Nephron (organoid): ENCODE results near the gene CAPSL.
"Not testable (repeated sequence)": the region's sequence is repeated elsewhere in the genome, so short reads cannot be mapped to it uniquely, and the experiment has no call there.

Source experiments
- H3K27ac Mint-ChIP-seq, 3 experiments: 2 replicates each; pipeline ENCODE4 v1.8.0; 2020; ENCODE audit warnings: mixed read lengths in 3 of 3, mild to moderate bottlenecking in 2 of 3, moderate library complexity in 1 of 3
- H3K27me3 Mint-ChIP-seq: 2 replicates; pipeline ENCODE4 v1.8.0; 2021; ENCODE audit warnings: low read depth, mild to moderate bottlenecking, moderate library complexity, mixed read lengths
- H3K36me3 Mint-ChIP-seq: 2 replicates; pipeline ENCODE4 v1.8.0; 2020; ENCODE audit warnings: low read depth, mixed read lengths
- H3K4me1 Mint-ChIP-seq: 2 replicates; pipeline ENCODE4 v1.8.0; 2020; ENCODE audit warnings: mixed read lengths
- H3K4me3 Mint-ChIP-seq, 3 experiments: 2 replicates each; pipeline ENCODE4 v1.8.0; 2020; ENCODE audit warnings: mild to moderate bottlenecking in 3 of 3, mixed read lengths in 3 of 3, moderate library complexity in 2 of 3
- H3K9me3 Mint-ChIP-seq: 2 replicates; pipeline ENCODE4 v1.8.0; 2020; ENCODE audit warnings: mixed read lengths
- TF ChIP-seq, protein P1 (sequence below), 3 experiments: fragments of 200-600 bp; sonication (generic); IDR thresholded peaks; one replicate each; pipeline ENCODE4 v1.5.0; 2021; ENCODE audit warnings: antibody characterized with exemption in 3 of 3; ENCODE audit not compliant: unreplicated experiment in 3 of 3

The CAPSL gene

DNA sequence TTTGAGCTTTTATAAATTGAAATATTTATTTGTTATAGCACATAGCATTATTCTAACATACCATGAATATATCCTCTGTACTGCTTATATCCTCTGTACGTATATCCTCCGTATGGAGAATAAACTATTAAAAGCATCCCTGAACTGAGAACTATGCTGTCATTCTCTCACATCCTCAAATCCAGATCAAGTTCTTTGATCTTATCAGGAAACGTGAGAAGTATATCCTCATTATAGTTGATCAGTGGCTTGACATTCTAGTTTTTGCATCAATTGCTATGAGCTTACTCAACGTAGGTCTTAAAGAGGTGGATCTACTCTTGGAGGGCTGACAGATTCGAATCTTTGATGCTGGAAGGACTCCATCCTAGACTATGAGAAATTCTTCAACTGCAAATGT, 44.3 kb downstream of the CAPSL start:
- TF ChIP-seq, protein P1, sequence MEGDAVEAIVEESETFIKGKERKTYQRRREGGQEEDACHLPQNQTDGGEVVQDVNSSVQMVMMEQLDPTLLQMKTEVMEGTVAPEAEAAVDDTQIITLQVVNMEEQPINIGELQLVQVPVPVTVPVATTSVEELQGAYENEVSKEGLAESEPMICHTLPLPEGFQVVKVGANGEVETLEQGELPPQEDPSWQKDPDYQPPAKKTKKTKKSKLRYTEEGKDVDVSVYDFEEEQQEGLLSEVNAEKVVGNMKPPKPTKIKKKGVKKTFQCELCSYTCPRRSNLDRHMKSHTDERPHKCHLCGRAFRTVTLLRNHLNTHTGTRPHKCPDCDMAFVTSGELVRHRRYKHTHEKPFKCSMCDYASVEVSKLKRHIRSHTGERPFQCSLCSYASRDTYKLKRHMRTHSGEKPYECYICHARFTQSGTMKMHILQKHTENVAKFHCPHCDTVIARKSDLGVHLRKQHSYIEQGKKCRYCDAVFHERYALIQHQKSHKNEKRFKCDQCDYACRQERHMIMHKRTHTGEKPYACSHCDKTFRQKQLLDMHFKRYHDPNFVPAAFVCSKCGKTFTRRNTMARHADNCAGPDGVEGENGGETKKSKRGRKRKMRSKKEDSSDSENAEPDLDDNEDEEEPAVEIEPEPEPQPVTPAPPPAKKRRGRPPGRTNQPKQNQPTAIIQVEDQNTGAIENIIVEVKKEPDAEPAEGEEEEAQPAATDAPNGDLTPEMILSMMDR (IDR thresholded peaks at IDR 0.05; ENCODE audit: unreplicated experiment in 3 of 3): no peak
- H3K27me3 Mint-ChIP-seq: no peaks in the 10 kb centered on the region
- no peak overlapping the region for H3K4me3 Mint-ChIP-seq
- H3K36me3 Mint-ChIP-seq: no peaks in the 10 kb centered on the region
- no peaks in the 10 kb centered on the region for H3K9me3 Mint-ChIP-seq
- H3K4me1 Mint-ChIP-seq: no peaks in the 10 kb centered on the region
- no peak overlapping the region for H3K27ac Mint-ChIP-seq

DNA sequence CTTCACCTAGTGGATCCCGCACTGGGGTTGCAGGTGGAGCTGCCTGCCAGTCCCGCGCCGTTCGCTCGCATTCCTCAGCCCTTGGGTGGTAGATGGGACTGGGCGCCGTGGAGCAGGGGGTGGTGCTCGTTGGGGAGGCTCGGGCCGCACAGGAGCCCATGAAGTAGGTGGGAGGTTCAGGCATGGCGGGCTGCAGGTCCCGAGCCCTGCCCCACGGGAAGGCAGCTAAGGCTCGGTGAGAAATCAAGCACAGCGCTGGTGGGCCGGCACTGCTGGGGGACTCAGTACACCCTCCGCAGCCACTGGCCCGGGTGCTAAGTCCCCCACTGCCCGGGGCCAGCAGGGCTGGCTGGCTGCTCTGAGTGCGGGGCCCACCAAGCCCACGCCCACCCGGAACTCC, 45.6 kb downstream of the CAPSL start:
- not testable (repeated sequence) for H3K4me1 Mint-ChIP-seq, H3K27ac Mint-ChIP-seq, H3K27me3 Mint-ChIP-seq, H3K36me3 Mint-ChIP-seq, H3K4me3 Mint-ChIP-seq, H3K9me3 Mint-ChIP-seq

DNA sequence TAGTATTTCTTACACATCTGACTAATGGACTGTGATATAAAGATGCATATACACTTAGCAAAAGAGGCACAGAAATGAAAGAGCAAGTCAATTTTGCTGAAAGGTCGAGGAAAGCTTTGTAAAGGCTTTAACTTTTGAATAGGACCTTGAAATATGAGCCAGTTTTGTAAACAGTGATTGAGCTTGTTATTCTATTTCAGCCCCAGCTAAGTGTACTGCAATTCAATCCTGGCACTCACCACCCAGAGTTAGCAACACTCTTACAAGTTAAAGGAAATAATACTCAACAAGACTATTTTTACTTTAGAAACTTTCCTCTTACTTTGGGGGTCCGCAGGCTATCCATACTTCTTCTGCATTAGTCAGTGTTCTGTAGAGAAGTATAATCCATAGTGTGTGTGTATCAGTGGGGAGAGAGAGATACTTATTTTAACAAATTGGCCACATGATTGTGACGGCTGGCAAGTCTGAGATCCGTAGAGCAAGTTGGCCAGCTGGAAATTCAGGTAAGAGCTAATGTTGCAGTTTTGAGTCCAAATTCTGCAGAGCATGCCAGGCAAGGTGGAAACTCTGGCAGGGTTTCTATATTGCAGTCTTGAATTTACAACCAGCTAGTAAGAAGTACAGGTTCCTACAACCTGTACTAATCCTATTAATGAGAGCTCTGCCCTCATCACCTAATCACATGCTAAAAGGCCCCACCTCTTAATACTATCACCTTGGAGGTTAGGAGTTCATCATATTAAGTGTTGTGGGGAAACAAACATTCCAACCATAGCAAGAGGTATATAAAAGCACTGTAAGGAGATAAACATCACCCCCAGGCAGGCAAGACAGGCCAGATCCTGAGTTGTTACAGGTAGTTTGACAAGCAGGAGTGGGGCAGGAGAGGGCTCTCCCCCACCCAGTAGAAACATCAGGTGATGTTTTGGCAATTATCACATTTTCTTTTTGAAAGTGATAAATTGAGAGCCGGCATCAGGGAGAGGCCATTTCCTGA, 48.1 kb downstream of the CAPSL start:
- Mint-ChIP-seq H3K4me3 (no peak overlapping the region), H3K4me1 (no peaks in the 10 kb centered on the region), H3K36me3 (no peaks in the 10 kb centered on the region), H3K9me3 (no peaks in the 10 kb centered on the region), H3K27me3 (no peaks in the 10 kb centered on the region), H3K27ac (no peak overlapping the region)
- TF ChIP-seq, protein P1 (IDR thresholded peaks at IDR 0.05; ENCODE audit: unreplicated experiment in 3 of 3): no peak

DNA sequence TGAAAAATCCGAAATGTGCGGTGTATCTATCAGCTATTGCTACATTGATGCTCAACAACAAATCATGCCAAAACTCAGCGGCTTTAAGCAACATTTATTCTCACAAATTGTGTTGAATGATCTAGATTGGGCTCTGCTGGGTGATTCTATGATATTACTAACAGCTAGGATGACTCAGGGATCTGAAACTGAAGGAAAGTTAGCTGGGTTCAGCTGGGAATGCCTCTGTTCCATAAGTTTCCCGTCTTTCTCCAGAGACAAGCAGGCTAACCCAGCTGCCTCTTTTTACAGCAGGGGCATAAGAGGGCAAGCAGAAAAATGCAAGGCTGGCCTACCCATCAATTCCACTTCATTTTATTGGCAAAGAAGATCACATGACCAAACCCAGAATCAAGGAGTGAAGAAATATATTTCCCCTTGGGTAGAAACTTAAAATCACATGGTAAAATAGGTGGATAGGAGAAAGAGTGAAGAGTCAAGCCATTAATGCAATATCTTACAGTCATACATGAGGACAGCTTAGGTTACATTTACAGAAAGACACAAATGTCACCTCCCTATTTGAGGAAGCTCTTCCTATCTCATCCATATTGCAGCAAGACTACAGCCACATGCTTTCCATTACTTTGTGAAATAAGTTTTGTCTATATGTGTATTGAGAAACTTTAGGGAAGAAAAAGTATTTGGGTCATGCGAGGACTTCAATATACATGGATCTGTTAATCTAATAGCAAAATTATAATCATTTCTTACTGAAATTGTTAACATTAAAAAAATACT, 50.9 kb downstream of the CAPSL start:
- no peak overlapping the region for H3K4me3 Mint-ChIP-seq
- TF ChIP-seq, protein P1 (IDR thresholded peaks at IDR 0.05; ENCODE audit: unreplicated experiment in 3 of 3): no peak
- H3K27me3 Mint-ChIP-seq: no peaks in the 10 kb centered on the region
- H3K36me3 Mint-ChIP-seq: no peaks in the 10 kb centered on the region
- H3K9me3 Mint-ChIP-seq: no peaks in the 10 kb centered on the region
- no peaks in the 10 kb centered on the region for H3K4me1 Mint-ChIP-seq
- H3K27ac Mint-ChIP-seq: no peak overlapping the region

DNA sequence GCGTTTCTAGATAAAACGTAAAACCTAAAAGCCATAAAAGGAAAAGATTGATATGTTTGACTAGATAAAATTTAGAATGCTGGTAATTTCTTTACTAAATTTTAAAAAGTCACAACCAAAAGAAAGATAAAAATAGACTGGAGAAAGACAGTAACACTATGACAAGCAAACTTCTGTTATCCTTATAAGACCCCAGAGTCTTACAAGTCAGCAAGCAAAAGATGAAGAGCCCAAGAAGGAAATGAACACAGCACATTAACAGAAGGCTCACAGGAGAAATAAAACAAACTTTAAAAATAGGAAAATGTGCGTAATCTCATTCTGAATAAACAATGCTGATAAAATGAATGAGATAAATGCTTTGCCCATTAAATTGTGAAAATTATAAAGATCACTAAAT, 52.0 kb downstream of the CAPSL start:
- Mint-ChIP-seq H3K4me1 (no peaks in the 10 kb centered on the region), H3K27ac (no peak overlapping the region), H3K9me3 (no peaks in the 10 kb centered on the region), H3K36me3 (no peaks in the 10 kb centered on the region), H3K4me3 (no peak overlapping the region), H3K27me3 (no peaks in the 10 kb centered on the region)
- TF ChIP-seq, protein P1 (IDR thresholded peaks at IDR 0.05; ENCODE audit: unreplicated experiment in 3 of 3): no peak

DNA sequence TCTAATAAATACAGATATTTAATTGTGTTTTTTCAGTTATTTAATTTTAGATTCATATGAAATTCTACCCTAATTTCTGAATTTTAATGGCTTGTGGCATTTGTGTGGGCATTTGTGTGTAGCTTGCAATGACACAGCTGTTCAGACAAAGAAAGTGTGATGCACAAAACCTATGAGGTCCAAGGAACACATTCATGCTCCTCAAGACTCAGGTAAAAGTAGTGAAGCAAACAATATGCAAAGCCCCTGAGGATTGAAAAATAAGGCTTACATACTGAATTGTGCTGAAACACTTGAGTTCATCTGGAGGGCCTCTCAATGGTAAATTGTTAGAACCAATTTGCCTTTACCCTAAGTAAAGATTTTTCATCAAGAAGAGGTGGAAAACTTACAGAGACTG, 53.6 kb downstream of the CAPSL start:
- Mint-ChIP-seq H3K9me3 (no peaks in the 10 kb centered on the region), H3K4me1 (no peaks in the 10 kb centered on the region), H3K36me3 (no peaks in the 10 kb centered on the region), H3K4me3 (no peak overlapping the region), H3K27ac (no peak overlapping the region), H3K27me3 (no peaks in the 10 kb centered on the region)
- TF ChIP-seq, protein P1 (IDR thresholded peaks at IDR 0.05; ENCODE audit: unreplicated experiment in 3 of 3): no peak
